ENCODE data around the gene PAXIP1.

Gene PAXIP1

DNA sequence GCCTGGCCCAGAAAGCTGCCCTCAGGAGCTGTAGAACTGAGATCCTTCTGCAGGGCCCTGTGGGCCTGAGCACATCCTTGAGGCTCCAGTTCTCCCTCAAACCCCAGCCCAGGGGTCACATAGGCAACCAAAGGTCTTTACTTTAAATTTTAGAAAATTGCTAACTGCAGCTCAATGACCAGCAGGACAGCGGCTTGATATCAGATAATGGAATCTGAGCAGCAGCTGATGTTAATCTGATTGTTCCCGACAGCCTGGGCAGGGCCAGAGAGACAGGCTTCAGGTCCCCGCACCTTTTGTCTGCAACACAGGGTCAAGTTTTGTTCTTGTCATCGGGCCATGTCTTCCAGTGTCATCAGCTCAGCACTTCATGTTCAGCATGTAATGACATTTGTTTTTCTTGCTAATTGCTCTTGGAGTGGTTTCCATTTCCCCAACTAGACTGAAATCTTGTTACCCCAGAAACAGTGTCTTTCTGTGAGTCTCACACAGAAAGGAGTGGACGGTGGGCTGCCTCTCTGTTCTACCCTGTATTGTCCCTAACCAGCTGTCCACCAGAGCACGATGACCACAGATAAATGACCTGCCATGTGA is 91.0 kb downstream of the PAXIP1 start:
- H3K36me3 ChIP-seq (replicated peaks; ENCODE audit: insufficient read depth, low read length): no peaks in the 10 kb centered on the region
- TF ChIP-seq, protein P1, sequence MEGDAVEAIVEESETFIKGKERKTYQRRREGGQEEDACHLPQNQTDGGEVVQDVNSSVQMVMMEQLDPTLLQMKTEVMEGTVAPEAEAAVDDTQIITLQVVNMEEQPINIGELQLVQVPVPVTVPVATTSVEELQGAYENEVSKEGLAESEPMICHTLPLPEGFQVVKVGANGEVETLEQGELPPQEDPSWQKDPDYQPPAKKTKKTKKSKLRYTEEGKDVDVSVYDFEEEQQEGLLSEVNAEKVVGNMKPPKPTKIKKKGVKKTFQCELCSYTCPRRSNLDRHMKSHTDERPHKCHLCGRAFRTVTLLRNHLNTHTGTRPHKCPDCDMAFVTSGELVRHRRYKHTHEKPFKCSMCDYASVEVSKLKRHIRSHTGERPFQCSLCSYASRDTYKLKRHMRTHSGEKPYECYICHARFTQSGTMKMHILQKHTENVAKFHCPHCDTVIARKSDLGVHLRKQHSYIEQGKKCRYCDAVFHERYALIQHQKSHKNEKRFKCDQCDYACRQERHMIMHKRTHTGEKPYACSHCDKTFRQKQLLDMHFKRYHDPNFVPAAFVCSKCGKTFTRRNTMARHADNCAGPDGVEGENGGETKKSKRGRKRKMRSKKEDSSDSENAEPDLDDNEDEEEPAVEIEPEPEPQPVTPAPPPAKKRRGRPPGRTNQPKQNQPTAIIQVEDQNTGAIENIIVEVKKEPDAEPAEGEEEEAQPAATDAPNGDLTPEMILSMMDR (IDR thresholded peaks at IDR 0.05; ENCODE audit: low read length): no peak
- TF ChIP-seq EZH2 (optimal IDR thresholded peaks at IDR 0.05; ENCODE audit: low read depth, low read length) (no peak), EZH2phosphoT487 (IDR thresholded peaks at IDR 0.05; ENCODE audit: low read length) (no peak)
- no peaks in the 10 kb centered on the region for H3F3A ChIP-seq (ENCODE audit: insufficient read depth, low read length)
- no peak overlapping the region for H3K4me2 ChIP-seq (ENCODE audit: low read depth, low read length)
- H3K79me2 ChIP-seq (ENCODE audit: low read length): no peaks in the 10 kb centered on the region
- peaks cover 31% of the 10 kb centered on the region for H3K27me3 ChIP-seq (replicated peaks; ENCODE audit: insufficient read depth, low read length)
- no peak overlapping the region for H2AFZ ChIP-seq (ENCODE audit: low read length)
- no peak for DNase-seq
- H3K9me3 ChIP-seq (replicated peaks; ENCODE audit: insufficient read depth, low read length): no peaks in the 10 kb centered on the region
- no peaks in the 10 kb centered on the region for H3K4me1 ChIP-seq (ENCODE audit: low read length)
- H3K9ac ChIP-seq (ENCODE audit: low read length): no peak overlapping the region
- H4K20me1 ChIP-seq (ENCODE audit: insufficient read depth, low read length): no peaks in the 10 kb centered on the region
- no peaks in the 10 kb centered on the region for H3K9me2 ChIP-seq (replicated peaks; ENCODE audit: insufficient read depth, low read length)
- no peak overlapping the region for H3K4me3 ChIP-seq (ENCODE audit: low read length)
- no peak overlapping the region for H3K27ac ChIP-seq (ENCODE audit: low read length)

DNA sequence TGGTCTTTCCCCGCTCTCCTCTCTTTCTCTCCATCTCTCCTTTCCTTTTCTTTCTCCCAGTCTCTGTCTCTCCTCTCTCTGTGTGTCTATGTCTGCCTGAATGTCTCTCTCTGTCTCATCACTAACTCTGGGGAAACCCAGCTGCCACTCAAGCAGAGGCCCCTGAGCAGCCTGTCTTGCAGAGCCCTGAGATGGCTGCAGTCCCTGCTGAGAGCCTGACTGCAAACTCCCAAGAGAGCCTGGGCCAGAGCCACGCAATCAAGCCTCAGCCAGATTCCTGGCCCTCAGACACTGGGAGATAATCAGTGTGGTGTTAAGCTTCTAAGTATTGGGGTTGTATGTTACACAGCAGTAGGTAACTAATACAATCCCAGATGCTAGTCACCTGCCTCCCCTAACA is 91.5 kb downstream of the PAXIP1 start:
- DNase-seq: no peak
- Histone ChIP-seq H2AFZ (ENCODE audit: low read length) (no peak overlapping the region), H3K36me3 (replicated peaks; ENCODE audit: insufficient read depth, low read length) (no peaks in the 10 kb centered on the region), H3F3A (ENCODE audit: insufficient read depth, low read length) (no peaks in the 10 kb centered on the region), H4K20me1 (ENCODE audit: insufficient read depth, low read length) (no peaks in the 10 kb centered on the region), H3K4me2 (ENCODE audit: low read depth, low read length) (no peak overlapping the region), H3K79me2 (ENCODE audit: low read length) (no peaks in the 10 kb centered on the region), H3K9me3 (replicated peaks; ENCODE audit: insufficient read depth, low read length) (no peaks in the 10 kb centered on the region), H3K9ac (ENCODE audit: low read length) (no peak overlapping the region), H3K4me1 (ENCODE audit: low read length) (no peaks in the 10 kb centered on the region), H3K27ac (ENCODE audit: low read length) (no peak overlapping the region), H3K9me2 (replicated peaks; ENCODE audit: insufficient read depth, low read length) (no peaks in the 10 kb centered on the region), H3K27me3 (replicated peaks; ENCODE audit: insufficient read depth, low read length) (peaks cover 31% of the 10 kb centered on the region), H3K4me3 (ENCODE audit: low read length) (no peak overlapping the region)
- TF ChIP-seq EZH2phosphoT487 (IDR thresholded peaks at IDR 0.05; ENCODE audit: low read length) (no peak), EZH2 (optimal IDR thresholded peaks at IDR 0.05; ENCODE audit: low read depth, low read length) (no peak)
- TF ChIP-seq, protein P1 (IDR thresholded peaks at IDR 0.05; ENCODE audit: low read length): no peak

DNA sequence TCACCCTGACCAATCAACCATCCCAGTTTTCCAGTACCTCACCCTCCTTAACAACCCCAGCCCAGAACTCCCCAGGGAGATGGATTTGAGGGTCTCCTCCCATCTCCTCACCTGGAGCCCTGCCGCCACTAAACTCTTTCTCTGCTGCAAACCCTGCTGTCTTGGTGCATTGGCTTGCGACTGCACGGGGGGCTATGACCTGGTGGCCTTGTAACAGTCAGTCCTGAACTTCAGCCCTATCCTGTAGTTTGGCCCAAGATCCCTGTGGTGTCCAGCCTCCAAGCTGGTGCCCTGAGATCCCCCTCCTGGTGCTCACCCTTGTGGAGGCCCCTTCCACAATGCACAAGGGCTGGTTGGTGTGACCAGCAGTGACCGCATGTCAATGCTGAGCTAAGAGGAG is 91.9 kb downstream of the PAXIP1 start:
- no peaks in the 10 kb centered on the region for H4K20me1 ChIP-seq (ENCODE audit: insufficient read depth, low read length)
- H3F3A ChIP-seq (ENCODE audit: insufficient read depth, low read length): no peaks in the 10 kb centered on the region
- no peaks in the 10 kb centered on the region for H3K9me2 ChIP-seq (replicated peaks; ENCODE audit: insufficient read depth, low read length)
- no peak for DNase-seq
- H3K4me1 ChIP-seq (ENCODE audit: low read length): no peaks in the 10 kb centered on the region
- no peak overlapping the region for H3K4me2 ChIP-seq (ENCODE audit: low read depth, low read length)
- no peaks in the 10 kb centered on the region for H3K36me3 ChIP-seq (replicated peaks; ENCODE audit: insufficient read depth, low read length)
- no peaks in the 10 kb centered on the region for H3K79me2 ChIP-seq (ENCODE audit: low read length)
- H3K27me3 ChIP-seq (replicated peaks; ENCODE audit: insufficient read depth, low read length): peaks cover 34% of the 10 kb centered on the region
- no peak for TF ChIP-seq EZH2phosphoT487 (IDR thresholded peaks at IDR 0.05; ENCODE audit: low read length)
- TF ChIP-seq, protein P1 (IDR thresholded peaks at IDR 0.05; ENCODE audit: low read length): no peak
- TF ChIP-seq EZH2 (optimal IDR thresholded peaks at IDR 0.05; ENCODE audit: low read depth, low read length): no peak
- no peak overlapping the region for H3K27ac ChIP-seq (ENCODE audit: low read length)
- H3K9ac ChIP-seq (ENCODE audit: low read length): no peak overlapping the region
- no peak overlapping the region for H3K4me3 ChIP-seq (ENCODE audit: low read length)
- H3K9me3 ChIP-seq (replicated peaks; ENCODE audit: insufficient read depth, low read length): no peaks in the 10 kb centered on the region
- H2AFZ ChIP-seq (ENCODE audit: low read length): no peak overlapping the region

All from MM.1S (cell line).